ENCODE measurements around the gene DLK2.
"Not testable (repeated sequence)": the region's sequence is repeated elsewhere in the genome, so short reads cannot be mapped to it uniquely, and the experiment has no call there.

DLK2 gene

GRCh38 chr6:43459535-43459934 is 4.2 kb upstream of the DLK2 start:
- no peak overlapping the region for H3K4me3 Mint-ChIP-seq
- H3K9me3 Mint-ChIP-seq: no peaks in the 10 kb centered on the region
- H3K27ac Mint-ChIP-seq (ENCODE audit: low read depth): no peak overlapping the region
- DNase-seq (ENCODE audit: low spot score in 2 of 2) (no peak), ATAC-seq (replicated peaks; ENCODE audit: extremely low read depth, poor library complexity, severe bottlenecking) (no peak)
- peaks cover 2% of the 10 kb centered on the region for H3K36me3 Mint-ChIP-seq (ENCODE audit: insufficient read depth)
- H3K27me3 Mint-ChIP-seq: peaks cover 31% of the 10 kb centered on the region
- peaks cover 18% of the 10 kb centered on the region for H3K4me1 Mint-ChIP-seq

GRCh38 chr6:43458154-43458553 is 2.8 kb upstream of the DLK2 start:
- Mint-ChIP-seq H3K4me1 (peaks cover 24% of the 10 kb centered on the region), H3K27me3 (peaks cover 27% of the 10 kb centered on the region)
- not testable (repeated sequence) for H3K4me3 Mint-ChIP-seq; DNase-seq (ENCODE audit: low spot score in 2 of 2); H3K36me3 Mint-ChIP-seq (ENCODE audit: insufficient read depth); H3K9me3 Mint-ChIP-seq; ATAC-seq (replicated peaks; ENCODE audit: extremely low read depth, poor library complexity, severe bottlenecking); H3K27ac Mint-ChIP-seq (ENCODE audit: low read depth)

GRCh38 chr6:43457643-43458042 is 2.3 kb upstream of the DLK2 start:
- DNase-seq (ENCODE audit: low spot score in 2 of 2): no peak
- H3K36me3 Mint-ChIP-seq (ENCODE audit: insufficient read depth): peaks cover 5% of the 10 kb centered on the region
- H3K9me3 Mint-ChIP-seq: no peaks in the 10 kb centered on the region
- no peak overlapping the region for H3K4me3 Mint-ChIP-seq
- no peak for ATAC-seq (replicated peaks; ENCODE audit: extremely low read depth, poor library complexity, severe bottlenecking)
- H3K27me3 Mint-ChIP-seq: peaks cover 21% of the 10 kb centered on the region
- H3K27ac Mint-ChIP-seq (ENCODE audit: low read depth): no peak overlapping the region
- peaks cover 24% of the 10 kb centered on the region for H3K4me1 Mint-ChIP-seq

- Mint-ChIP-seq H3K4me1 (peaks cover 24% of the 10 kb centered on the region), H3K36me3 (ENCODE audit: insufficient read depth) (peaks cover 6% of the 10 kb centered on the region), H3K27me3 (peaks cover 8% of the 10 kb centered on the region), H3K27ac (ENCODE audit: low read depth) (peak overlapping the region; percentile 85), H3K4me3 (peak overlapping the region; percentile 81), H3K9me3 (no peaks in the 10 kb centered on the region)
- peak; percentile 63 for ATAC-seq (replicated peaks; ENCODE audit: extremely low read depth, poor library complexity, severe bottlenecking)
- DNase-seq (ENCODE audit: low spot score in 2 of 2): no peak
These were observed 435 bp downstream of the DLK2 start for GRCh38 chr6:43454696-43455530.

- Mint-ChIP-seq H3K4me1 (peaks cover 24% of the 10 kb centered on the region), H3K27ac (ENCODE audit: low read depth) (peak overlapping the region; percentile 85), H3K4me3 (peak overlapping the region; percentile 81), H3K9me3 (no peaks in the 10 kb centered on the region), H3K27me3 (peaks cover 8% of the 10 kb centered on the region), H3K36me3 (ENCODE audit: insufficient read depth) (peaks cover 9% of the 10 kb centered on the region)
- ATAC-seq (replicated peaks; ENCODE audit: extremely low read depth, poor library complexity, severe bottlenecking) (peak; percentile 44), DNase-seq (ENCODE audit: low spot score in 2 of 2) (peak; percentile 31 to 57)
These were observed 1.1 kb downstream of the DLK2 start for GRCh38 chr6:43454290-43454695.

GRCh38 chr6:43453831-43454230 is 1.5 kb downstream of the DLK2 start:
- H3K4me3 Mint-ChIP-seq: peak overlapping the region; percentile 81
- peaks cover 8% of the 10 kb centered on the region for H3K27me3 Mint-ChIP-seq
- peaks cover 13% of the 10 kb centered on the region for H3K36me3 Mint-ChIP-seq (ENCODE audit: insufficient read depth)
- no peaks in the 10 kb centered on the region for H3K9me3 Mint-ChIP-seq
- DNase-seq (ENCODE audit: low spot score in 2 of 2): no peak
- H3K27ac Mint-ChIP-seq (ENCODE audit: low read depth): peak overlapping the region; percentile 85
- peaks cover 24% of the 10 kb centered on the region for H3K4me1 Mint-ChIP-seq
- ATAC-seq (replicated peaks; ENCODE audit: extremely low read depth, poor library complexity, severe bottlenecking): no peak

- Mint-ChIP-seq H3K27me3 (peaks cover 8% of the 10 kb centered on the region), H3K4me3 (no peak overlapping the region)
- ATAC-seq (replicated peaks; ENCODE audit: extremely low read depth, poor library complexity, severe bottlenecking): no peak
These were observed 2.5 kb downstream of the DLK2 start for GRCh38 chr6:43452896-43453295.

GRCh38 chr6:43451939-43452338 is 3.4 kb downstream of the DLK2 start:
- ATAC-seq (replicated peaks; ENCODE audit: extremely low read depth, poor library complexity, severe bottlenecking) (no peak), DNase-seq (ENCODE audit: low spot score in 2 of 2) (no peak)
- Mint-ChIP-seq H3K27me3 (peaks cover 5% of the 10 kb centered on the region), H3K4me3 (no peak overlapping the region), H3K4me1 (peaks cover 23% of the 10 kb centered on the region), H3K27ac (ENCODE audit: low read depth) (no peak overlapping the region), H3K9me3 (no peaks in the 10 kb centered on the region), H3K36me3 (ENCODE audit: insufficient read depth) (peaks cover 26% of the 10 kb centered on the region)

More at GRCh38 chr6:43452896-43453295, 2.5 kb downstream of the DLK2 start:
- peaks cover 21% of the 10 kb centered on the region for H3K36me3 Mint-ChIP-seq (ENCODE audit: insufficient read depth)
- no peak overlapping the region for H3K27ac Mint-ChIP-seq (ENCODE audit: low read depth)
- no peak for DNase-seq (ENCODE audit: low spot score in 2 of 2)
- no peaks in the 10 kb centered on the region for H3K9me3 Mint-ChIP-seq
- H3K4me1 Mint-ChIP-seq: peaks cover 24% of the 10 kb centered on the region

- Mint-ChIP-seq H3K27me3 (no peaks in the 10 kb centered on the region), H3K4me3 (no peak overlapping the region), H3K9me3 (no peaks in the 10 kb centered on the region), H3K36me3 (ENCODE audit: insufficient read depth) (peaks cover 26% of the 10 kb centered on the region), H3K4me1 (peaks cover 19% of the 10 kb centered on the region), H3K27ac (ENCODE audit: low read depth) (no peak overlapping the region)
- no peak for DNase-seq (ENCODE audit: low spot score in 2 of 2)
- no peak for ATAC-seq (replicated peaks; ENCODE audit: extremely low read depth, poor library complexity, severe bottlenecking)
These were observed 4.0 kb downstream of the DLK2 start for GRCh38 chr6:43451348-43451747.

GRCh38 chr6:43450699-43451131 is 4.6 kb downstream of the DLK2 start:
- Mint-ChIP-seq H3K27ac (ENCODE audit: low read depth) (no peak overlapping the region), H3K4me1 (peaks cover 14% of the 10 kb centered on the region), H3K27me3 (no peaks in the 10 kb centered on the region), H3K9me3 (no peaks in the 10 kb centered on the region), H3K4me3 (no peak overlapping the region), H3K36me3 (ENCODE audit: insufficient read depth) (peaks cover 28% of the 10 kb centered on the region)
- ATAC-seq (replicated peaks; ENCODE audit: extremely low read depth, poor library complexity, severe bottlenecking) (no peak), DNase-seq (ENCODE audit: low spot score in 2 of 2) (no peak)

- Mint-ChIP-seq H3K27me3 (no peaks in the 10 kb centered on the region), H3K27ac (ENCODE audit: low read depth) (no peak overlapping the region)
- DNase-seq (ENCODE audit: low spot score in 2 of 2): no peak
These were observed 6.4 kb downstream of the DLK2 start for GRCh38 chr6:43448916-43449315.

GRCh38 chr6:43447604-43448003 is 7.7 kb downstream of the DLK2 start:
- DNase-seq (ENCODE audit: low spot score in 2 of 2): no peak
- peaks cover 37% of the 10 kb centered on the region for H3K36me3 Mint-ChIP-seq (ENCODE audit: insufficient read depth)
- H3K9me3 Mint-ChIP-seq: no peaks in the 10 kb centered on the region
- H3K27ac Mint-ChIP-seq (ENCODE audit: low read depth): no peak overlapping the region
- no peaks in the 10 kb centered on the region for H3K27me3 Mint-ChIP-seq
- H3K4me1 Mint-ChIP-seq: no peaks in the 10 kb centered on the region
- no peak for ATAC-seq (replicated peaks; ENCODE audit: extremely low read depth, poor library complexity, severe bottlenecking)
- no peak overlapping the region for H3K4me3 Mint-ChIP-seq

More at GRCh38 chr6:43448916-43449315, 6.4 kb downstream of the DLK2 start:
- Mint-ChIP-seq H3K36me3 (ENCODE audit: insufficient read depth) (peaks cover 30% of the 10 kb centered on the region), H3K4me1 (no peaks in the 10 kb centered on the region), H3K9me3 (no peaks in the 10 kb centered on the region), H3K4me3 (no peak overlapping the region)
- no peak for ATAC-seq (replicated peaks; ENCODE audit: extremely low read depth, poor library complexity, severe bottlenecking)

- H3K9me3 Mint-ChIP-seq: no peaks in the 10 kb centered on the region
- DNase-seq (ENCODE audit: low spot score in 2 of 2) (no peak), ATAC-seq (replicated peaks; ENCODE audit: extremely low read depth, poor library complexity, severe bottlenecking) (no peak)
- H3K27ac Mint-ChIP-seq (ENCODE audit: low read depth): no peak overlapping the region
- no peaks in the 10 kb centered on the region for H3K27me3 Mint-ChIP-seq
- H3K4me1 Mint-ChIP-seq: no peaks in the 10 kb centered on the region
- no peak overlapping the region for H3K4me3 Mint-ChIP-seq
- peaks cover 43% of the 10 kb centered on the region for H3K36me3 Mint-ChIP-seq (ENCODE audit: insufficient read depth)
These were observed 9.8 kb downstream of the DLK2 start for GRCh38 chr6:43445576-43445975.
